HG02610 (cell line): ENCODE data around the gene CAPN8.
A peak's percentile ranks its signal among the peaks of the same experiment; 100 is the strongest.

Source experiments
- ATAC-seq: cut with Tn5 transposase; IDR thresholded peaks from one replicate; pipeline ENCODE4 v1.9.1; 2021; ENCODE audit warnings: mild to moderate bottlenecking, moderate library complexity; ENCODE audit not compliant: unreplicated experiment

Gene CAPN8

GRCh38 chr1:223620297-223620897 lies 45.1 kb downstream of the CAPN8 start:
- ATAC-seq = no peak

DNA sequence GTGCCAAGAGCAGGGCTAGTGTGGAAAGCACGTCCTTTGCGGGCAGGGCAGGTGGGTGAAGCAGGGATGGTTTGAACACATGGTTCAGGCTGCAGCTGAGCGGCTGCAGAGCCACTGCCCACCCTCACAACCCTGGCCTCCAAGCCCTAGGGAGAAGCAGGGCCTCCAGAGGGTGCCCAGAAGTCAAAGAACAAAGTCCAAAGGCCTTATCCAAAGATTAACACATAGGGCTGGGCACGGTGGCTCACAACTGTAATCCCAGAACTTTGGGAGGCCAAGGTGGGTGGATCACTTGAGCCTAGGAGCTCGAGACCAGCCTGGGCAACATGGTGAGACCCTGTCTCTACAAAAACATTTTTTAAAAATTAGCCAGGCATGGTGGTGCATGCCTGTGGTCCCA lies 46.8 kb downstream of the CAPN8 start:
- ATAC-seq = no peak

GRCh38 chr1:223617323-223618070 lies 48.0 kb downstream of the CAPN8 start:
- no peak for ATAC-seq

DNA sequence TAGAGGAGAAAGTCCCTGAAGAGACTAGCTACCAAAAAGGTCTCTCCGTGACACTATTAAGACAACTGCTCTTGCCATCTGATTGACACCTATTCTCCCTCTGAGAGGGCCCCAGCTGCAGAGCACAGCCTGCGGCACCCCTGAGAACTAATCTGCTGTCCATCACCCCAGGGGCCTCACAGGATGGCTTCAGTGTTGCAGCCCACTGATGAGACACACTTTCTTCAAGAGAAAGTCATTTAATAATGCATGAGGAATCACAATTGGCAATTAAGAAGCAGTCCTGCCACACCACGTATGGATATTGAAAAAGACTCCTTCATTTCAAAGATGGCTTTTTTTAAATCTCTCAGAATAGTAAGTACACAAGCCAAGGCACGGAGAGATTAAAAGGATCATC lies 48.9 kb downstream of the CAPN8 start:
- no peak for ATAC-seq

DNA sequence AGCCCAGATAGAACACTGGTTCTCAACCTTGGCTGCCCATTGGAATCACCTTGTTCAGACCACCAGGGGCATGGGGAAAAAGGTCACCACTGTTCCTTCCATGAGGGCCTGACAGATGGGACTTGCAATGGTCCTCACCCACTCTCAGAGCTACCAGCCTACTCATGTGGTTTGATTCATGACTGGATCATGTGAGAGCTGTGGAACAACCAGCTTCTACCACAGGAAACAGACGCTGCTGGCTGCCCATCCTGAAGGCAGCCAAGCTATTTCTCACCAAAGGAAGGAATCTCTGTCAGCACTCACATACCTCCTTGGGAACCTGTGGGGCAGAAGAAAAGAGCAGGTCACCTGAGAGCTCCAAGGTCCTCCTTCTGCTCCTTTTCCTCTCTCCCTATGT lies 53.6 kb downstream of the CAPN8 start:
- ATAC-seq = no peak

DNA sequence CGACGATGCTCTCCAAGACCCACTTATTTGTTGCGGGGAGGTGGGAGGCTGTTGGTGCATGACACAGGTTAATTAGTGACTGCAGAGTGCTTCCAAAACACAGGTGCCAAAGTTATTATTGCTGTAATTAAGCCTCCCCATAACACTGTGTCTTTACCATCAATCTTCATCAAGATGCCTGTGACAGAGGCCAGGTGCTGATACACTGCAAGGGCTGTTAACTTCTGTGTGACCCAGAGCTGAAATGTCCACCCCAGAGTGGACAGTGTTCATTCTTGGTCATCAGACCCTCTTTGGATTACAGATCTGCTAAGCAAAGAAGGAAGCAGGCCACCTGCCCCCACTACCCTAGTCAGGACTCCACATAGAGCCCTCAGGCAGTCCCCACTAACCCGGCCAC lies 55.5 kb downstream of the CAPN8 start:
- no peak for ATAC-seq

GRCh38 chr1:223609066-223609465 lies 56.4 kb downstream of the CAPN8 start:
- no peak for ATAC-seq

- ATAC-seq = no peak
Observed at GRCh38 chr1:223558512-223558911, 107.0 kb downstream of the CAPN8 start.

DNA sequence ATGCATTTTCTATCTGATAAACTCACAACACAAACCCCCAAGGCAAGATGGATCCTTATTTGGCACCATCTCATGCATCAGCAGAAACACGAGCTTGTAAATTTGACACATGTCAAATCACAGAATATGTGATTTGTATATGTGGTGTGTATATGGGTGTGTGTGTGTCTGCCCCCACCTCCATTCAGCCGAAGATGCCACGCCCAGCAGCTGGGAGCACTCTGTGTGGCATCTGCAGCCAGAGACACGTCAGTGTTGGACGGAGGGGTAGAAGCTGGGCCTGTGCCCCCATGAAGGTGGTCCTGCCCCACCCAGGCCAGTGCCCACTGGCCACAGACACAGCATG lies 108.4 kb downstream of the CAPN8 start:
- ATAC-seq = no peak

GRCh38 chr1:223556414-223557129 lies 108.9 kb downstream of the CAPN8 start:
- peak; percentile 90 for ATAC-seq

DNA sequence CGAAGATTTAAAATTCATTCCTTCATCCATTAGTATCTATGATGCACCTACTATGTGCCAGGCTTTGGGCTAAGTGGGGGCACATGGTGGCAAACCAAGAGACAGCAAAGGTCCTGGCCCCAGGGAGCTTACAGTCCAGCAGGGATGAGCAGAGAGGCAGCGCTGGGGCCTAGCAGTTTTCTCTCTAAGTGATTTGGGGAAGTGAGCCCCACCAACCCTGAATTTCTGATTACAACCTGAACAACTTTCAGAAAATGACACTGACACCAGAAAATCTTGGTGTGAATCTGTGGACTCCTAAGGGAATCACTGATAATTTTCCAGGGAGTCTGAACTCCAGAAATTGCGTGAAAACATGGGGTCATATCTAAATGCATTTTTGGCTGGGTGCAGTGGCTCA lies 111.5 kb downstream of the CAPN8 start:
- ATAC-seq = no peak

DNA sequence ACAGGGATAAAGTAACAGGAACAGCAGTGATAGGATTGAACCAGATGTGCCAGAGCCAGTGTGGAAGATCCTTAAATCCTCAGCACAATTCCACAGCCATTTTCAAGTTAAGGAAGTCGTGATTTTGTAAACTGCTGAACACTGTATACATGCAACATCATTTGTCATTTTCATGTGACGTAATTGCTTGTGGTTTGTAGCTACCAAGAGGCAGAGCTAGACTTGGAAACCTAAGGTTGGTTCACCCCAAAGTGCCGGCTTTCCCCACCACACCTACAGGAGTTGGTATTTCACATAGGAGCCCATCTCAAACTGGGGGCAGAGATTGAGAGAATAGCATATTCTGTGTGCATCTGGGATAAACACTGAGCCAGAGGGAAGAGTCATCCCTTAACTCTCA lies 113.9 kb downstream of the CAPN8 start:
- no peak for ATAC-seq

DNA sequence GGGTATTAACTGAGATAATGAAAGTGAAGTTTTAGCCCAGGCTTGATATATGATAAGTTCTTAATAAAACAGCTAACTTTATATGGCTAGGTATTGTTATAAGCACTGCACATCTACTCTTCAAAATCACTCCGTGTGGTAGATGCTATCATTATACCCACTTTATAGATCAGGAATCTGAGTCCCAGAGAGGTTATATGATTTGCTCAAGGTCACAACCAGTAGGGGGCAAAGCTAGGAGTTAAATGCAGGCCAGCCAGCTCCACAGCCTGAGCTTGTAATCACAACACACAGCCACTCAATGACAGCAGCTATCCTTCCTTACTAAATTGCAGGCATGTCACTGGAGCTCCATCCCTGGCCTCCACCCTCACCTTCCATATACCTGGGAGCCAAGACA lies 115.8 kb downstream of the CAPN8 start:
- ATAC-seq = no peak

DNA sequence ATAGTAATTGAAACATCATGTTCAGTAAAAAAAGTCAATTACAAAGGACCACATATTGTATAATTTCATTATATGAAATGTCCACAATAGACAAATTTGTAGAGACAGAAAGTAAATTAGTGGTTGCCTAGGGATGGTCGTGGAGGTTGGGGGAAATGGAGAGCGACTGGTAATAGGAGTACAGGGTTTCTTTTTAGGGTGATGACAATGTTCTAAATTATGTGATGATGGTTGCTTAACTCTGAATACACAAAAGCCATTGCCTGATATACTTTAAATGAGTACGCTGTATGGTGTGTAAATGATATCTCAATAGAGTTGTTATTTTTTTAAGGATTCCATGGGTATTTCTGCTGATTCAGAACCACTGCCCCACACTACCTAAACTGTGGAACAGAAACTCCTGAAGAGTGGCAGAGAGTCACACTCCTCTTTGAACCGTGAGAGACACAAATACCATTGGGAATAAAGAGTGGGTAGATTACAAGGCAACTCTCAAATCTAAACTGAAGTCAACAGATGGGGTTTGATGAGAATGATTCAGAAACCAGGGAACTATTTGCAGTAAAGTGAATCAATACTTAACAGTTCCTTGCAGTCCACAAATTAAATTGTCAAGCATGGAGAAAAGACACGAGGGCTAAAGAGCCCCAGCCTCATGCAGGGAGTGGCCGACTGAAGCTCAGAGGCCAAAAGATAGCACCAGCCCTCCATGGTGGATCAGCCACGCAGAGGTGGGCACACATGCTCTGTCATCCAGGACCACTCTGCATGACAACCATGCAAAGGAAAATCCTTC lies 118.0 kb downstream of the CAPN8 start:
- no peak for ATAC-seq

DNA sequence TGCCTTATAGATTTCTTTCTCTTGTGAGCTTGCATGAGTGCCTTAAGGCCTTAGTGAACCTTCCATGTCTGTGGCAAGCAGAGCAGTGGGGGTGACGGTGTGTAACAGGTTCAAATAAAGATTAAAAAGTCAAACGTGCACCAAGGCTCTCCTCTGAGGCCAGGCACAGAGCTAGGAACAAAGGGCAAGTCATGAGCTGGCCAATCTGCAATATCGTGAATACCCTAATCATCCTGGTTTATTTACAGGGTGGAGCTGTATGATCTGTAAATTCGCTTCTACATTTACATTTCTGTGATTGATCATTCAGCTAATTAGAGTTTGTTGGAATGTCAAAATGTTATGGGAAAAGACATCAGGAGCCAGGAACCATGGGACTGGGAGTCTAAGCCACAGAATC lies 120.2 kb downstream of the CAPN8 start:
- ATAC-seq = no peak

- no peak for ATAC-seq
Observed at GRCh38 chr1:223543560-223543959, 121.9 kb downstream of the CAPN8 start.

DNA sequence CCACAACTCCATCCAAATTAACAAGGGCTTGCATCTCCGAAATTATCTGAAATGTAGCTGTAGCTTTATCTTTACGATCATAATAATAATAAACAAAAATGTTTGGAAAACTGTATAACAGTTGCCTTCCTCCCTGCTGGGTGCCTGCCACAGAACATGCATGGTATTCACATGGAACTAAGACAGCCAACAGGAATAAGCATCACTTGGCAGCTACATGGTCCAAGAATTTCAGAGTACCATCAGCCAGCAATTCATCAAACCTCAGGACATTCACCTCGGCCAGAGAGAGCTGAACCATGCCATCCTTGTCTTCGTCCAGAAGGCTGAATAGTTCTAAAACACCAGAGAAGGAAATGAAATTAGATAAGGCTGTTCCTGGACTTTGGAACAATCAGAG lies 122.7 kb downstream of the CAPN8 start:
- ATAC-seq = no peak

DNA sequence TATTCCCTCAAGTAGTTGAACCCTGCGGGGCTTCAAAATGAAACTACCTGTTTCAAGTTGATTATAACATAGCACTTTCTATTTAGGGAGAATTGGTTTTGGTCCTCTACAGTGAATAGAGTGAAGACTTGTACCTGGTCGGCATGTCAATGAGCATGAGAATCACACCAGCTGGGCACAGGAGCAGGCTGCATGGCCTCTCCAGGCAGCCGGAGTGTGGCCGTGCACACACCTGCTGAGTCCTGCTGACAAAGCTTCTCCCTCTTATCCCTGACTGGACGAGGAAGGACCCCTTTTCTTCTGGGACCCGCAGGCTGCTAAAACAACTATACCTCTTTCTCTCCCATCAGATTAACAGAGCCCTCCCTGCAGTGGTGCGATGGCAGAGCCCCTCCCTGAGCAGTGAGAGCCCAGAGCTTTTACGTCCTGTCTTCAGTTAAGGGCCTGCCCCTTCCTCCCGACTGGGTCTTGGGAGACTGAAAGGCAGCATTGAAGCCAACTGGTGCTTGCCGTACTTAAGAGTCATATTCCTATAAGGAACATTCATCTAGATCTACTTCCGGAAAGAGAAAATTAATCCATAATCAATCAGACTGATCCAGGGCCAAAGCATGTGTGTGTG lies 124.9 kb downstream of the CAPN8 start:
- no peak for ATAC-seq

GRCh38 chr1:223539750-223540149 lies 125.8 kb downstream of the CAPN8 start:
- no peak for ATAC-seq

DNA sequence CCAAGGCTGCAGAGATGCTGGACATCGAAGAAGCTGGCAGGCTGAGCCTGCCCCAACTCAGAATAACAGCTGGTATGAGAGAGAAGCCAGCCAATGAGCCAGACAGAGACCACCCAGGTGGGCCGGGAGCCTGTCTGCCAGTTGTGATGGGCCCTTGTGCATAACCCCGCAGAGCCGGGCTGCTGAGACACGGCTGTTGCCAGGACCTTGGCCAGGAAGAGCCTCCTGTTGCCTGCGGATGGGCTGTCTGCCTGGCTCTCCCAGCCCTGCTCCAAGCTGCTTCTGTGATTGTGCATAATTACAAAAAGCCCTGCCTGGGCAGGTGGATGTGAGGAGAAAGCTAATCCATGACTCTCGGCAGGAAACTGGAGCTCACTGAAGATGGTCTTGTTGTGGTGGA lies 126.5 kb downstream of the CAPN8 start:
- no peak for ATAC-seq

- no peak for ATAC-seq
Observed at GRCh38 chr1:223535319-223535718, 130.2 kb downstream of the CAPN8 start.
